ENCODE results near the gene PURB. TPM values are rescaled to one million over a fixed set of nuclear protein-coding genes. Genes with fewer than 3 reads are reported as not detected.

The PURB gene
- total and polyA plus RNA-seq, 9 of the 15 experiments (the other 6 are each of a cell fraction or from before 2014, with no cell fraction given): 1.6 to 14.1 (median 8.8) TPM

- WGBS (ENCODE audit: insufficient coverage, low coverage, missing lambda C conversion rate): 49% methylated on average over 3 of the region's 3 CpGs
- FAIRE-seq (peak; percentile 15), DNase-seq (ENCODE audit: extremely low read depth in 1 of 4, low spot score in 3 of 4) (no peak), ATAC-seq (no peak)
- no peak overlapping the region for H3K9ac ChIP-seq (ENCODE audit: insufficient read depth in 1 of 2, low read depth in 2 of 2, low read length in 2 of 2)
- no peak overlapping the region for H3K27ac ChIP-seq (ENCODE audit: extremely low read depth, low read depth, low read length)
- in situ Hi-C loops (cut with MboI): no loop called here
- no peaks in the 10 kb centered on the region for H4K20me1 ChIP-seq (replicated peaks; ENCODE audit: control insufficient read depth, insufficient read depth, low read length)
- no peaks in the 10 kb centered on the region for H3K9me1 ChIP-seq (ENCODE audit: control insufficient read depth, insufficient read depth, low read length)
- peaks cover 7 to 13% of the 10 kb centered on the region in 2 experiments; a peak in 3 of 5 replicates for H3K4me1 ChIP-seq (replicated peaks in 1 of 2; ENCODE audit: control insufficient read depth in 2 of 2, insufficient read depth in 2 of 2, low read length in 2 of 2)
- ChIA-PET CTCF (ENCODE audit: low intra/inter-chr PET ratio) (no interaction called here), POLR2A (interaction anchor here (0.6 to 2.2 kb wide), 3 partner anchors 22 to 132 kb away, joined by 3 to 8 read pairs (median 3); no protein-coding TSS in a partner anchor)
- intact Hi-C loops (cut with micrococcal nuclease): loop anchor here (10.0 kb wide), 1 partner anchor 281 kb away; no protein-coding TSS in a partner anchor
- H3K4me3 ChIP-seq: no peak overlapping the region
- H3K36me3 ChIP-seq (ENCODE audit: control insufficient read depth, insufficient read depth, low read length): peaks cover 5% of the 10 kb centered on the region; the same call in 2 of the 3 replicates
- H3K4me2 ChIP-seq (ENCODE audit: insufficient read depth, low read length): no peak overlapping the region
- TF ChIP-seq SMAD2 (IDR thresholded peaks at IDR 0.05; ENCODE audit: low read depth, low read length) (no peak), PRDM10 (IDR thresholded peaks at IDR 0.05; ENCODE audit: partially characterized antibody) (no peak), KAT8 (IDR thresholded peaks at IDR 0.05; ENCODE audit: low read depth) (no peak), C11orf30 (IDR thresholded peaks at IDR 0.05; ENCODE audit: low read depth) (0 out of 2 replicates have a peak, but pooled peaks have one; percentile 11), ZNF316 (IDR thresholded peaks at IDR 0.05) (peak; percentile 44), SP2 (IDR thresholded peaks at IDR 0.05; ENCODE audit: extremely low read depth, low read depth, low read length, poor library complexity, severe bottlenecking) (no peak), PRPF4 (IDR thresholded peaks at IDR 0.05; ENCODE audit: insufficient read depth, low read depth, low read length, poor library complexity, severe bottlenecking) (no peak), GATAD2A (IDR thresholded peaks at IDR 0.05) (no peak), SIRT6 (IDR thresholded peaks at IDR 0.05; ENCODE audit: low read depth, low read length) (no peak), RFX5 (IDR thresholded peaks at IDR 0.05; ENCODE audit: low read depth, low read length) (no peak), MTA3 (IDR thresholded peaks at IDR 0.05; ENCODE audit: borderline replicate concordance) (no peak), ZBTB7A (IDR thresholded peaks at IDR 0.05; ENCODE audit: borderline replicate concordance, control insufficient read depth, low read depth, low read length) (no peak), ZNF79 (CRISPR knock-in tag; IDR thresholded peaks at IDR 0.05; ENCODE audit: low read depth) (no peak), ZNF121 (CRISPR knock-in tag; conservative IDR thresholded peaks at IDR 0.05) (peak; percentile 31; the same call in 1 of the 2 replicates)
- H3K9me3 ChIP-seq (replicated peaks; ENCODE audit: control insufficient read depth, insufficient read depth, low read depth, low read length): no peaks in the 10 kb centered on the region
- H2AFZ ChIP-seq (ENCODE audit: low read depth, low read length): no peak overlapping the region
- no TSS peak for BruUV-seq (replicated peaks)
- no peaks in the 10 kb centered on the region for H3K27me3 ChIP-seq (ENCODE audit: control insufficient read depth in 2 of 2, insufficient read depth in 2 of 2, low read length in 2 of 2)
- H3K79me2 ChIP-seq (ENCODE audit: control insufficient read depth, insufficient read depth, low read length): peaks cover 14% of the 10 kb centered on the region
Measured at GRCh38 chr7:44853391-44853790, 31.9 kb downstream of the PURB start.

All from K562 (cell line).